ENCODE data around the gene ST3GAL3.

The ST3GAL3 gene

DNA sequence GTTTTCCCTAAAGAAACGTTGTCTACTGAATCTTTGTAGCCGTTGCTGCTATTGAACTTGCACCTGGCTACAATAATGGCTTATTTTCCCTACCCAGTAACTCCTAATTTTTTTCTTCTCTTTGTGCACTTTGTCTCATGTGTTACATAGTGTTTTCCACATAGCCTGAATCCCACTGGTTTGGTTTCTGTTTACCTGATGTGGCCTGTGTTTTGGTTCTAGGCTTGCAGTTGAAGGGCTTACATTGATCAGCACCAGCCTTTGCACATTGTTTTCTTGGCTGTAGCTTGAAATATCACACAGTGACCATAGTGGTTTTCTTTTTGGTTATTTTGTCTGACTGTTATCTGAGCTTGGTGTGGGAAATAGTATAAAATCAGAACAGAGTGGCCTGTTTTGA lies 29.5 kb downstream of the ST3GAL3 start:
- DNase-seq (ENCODE audit: low read depth), result no peak
- no peak overlapping the region for H3K4me3 ChIP-seq (ENCODE audit: low read depth, low read length)

GRCh38 chr1:43742026-43742425 lies 34.7 kb downstream of the ST3GAL3 start:
- H3K4me3 ChIP-seq (ENCODE audit: low read depth, low read length), result no peak overlapping the region
- no peak for DNase-seq (ENCODE audit: low read depth)

DNA sequence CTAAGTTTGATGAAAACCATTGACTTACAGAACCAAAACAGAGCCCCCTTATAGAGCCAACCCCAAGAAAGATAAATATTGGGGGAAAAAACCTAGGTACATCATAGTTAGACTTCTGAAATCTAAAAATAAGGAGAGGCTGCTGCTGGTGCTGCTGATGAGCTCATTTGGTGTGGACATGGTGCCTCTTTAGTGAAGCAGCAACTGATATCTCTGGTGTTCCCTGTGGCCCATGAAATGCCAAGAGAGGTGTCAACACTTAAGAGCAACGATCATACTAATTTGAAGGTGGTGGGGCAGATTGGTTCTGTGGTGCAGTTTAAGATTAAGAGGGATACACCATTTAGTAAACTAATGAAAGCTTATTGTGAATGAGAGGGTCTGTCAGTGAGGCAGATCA lies 35.9 kb downstream of the ST3GAL3 start:
- no peak overlapping the region for H3K4me3 ChIP-seq (ENCODE audit: low read depth, low read length)
- DNase-seq (ENCODE audit: low read depth), result no peak

DNA sequence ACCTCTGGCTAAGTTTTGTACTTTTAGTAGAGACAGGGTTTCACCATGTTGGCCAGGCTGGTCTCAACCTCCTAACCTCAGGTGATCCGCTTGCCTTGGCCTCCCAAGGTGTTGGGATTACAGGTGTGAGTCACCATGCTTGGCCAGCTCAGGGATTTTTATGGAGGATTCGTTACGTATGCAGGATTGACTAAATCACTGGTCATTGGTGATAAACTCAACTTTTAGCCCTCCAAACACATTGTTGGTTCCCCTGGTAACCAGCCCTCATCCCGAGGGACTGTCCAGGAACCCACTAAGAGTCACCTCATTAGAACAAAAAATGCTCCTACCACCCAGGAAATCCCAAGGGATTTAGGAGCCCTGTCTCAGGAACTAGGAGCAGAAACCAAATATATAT lies 40.4 kb downstream of the ST3GAL3 start:
- no peak overlapping the region for H3K4me3 ChIP-seq (ENCODE audit: low read depth, low read length)
- no peak for DNase-seq (ENCODE audit: low read depth)

GRCh38 chr1:43750083-43750482 lies 42.7 kb downstream of the ST3GAL3 start:
- H3K4me3 ChIP-seq (ENCODE audit: low read depth, low read length), result no peak overlapping the region
- no peak for DNase-seq (ENCODE audit: low read depth)

- H3K4me3 ChIP-seq (ENCODE audit: low read depth, low read length), result no peak overlapping the region
- no peak for DNase-seq (ENCODE audit: low read depth)
Observed at GRCh38 chr1:43753422-43753821, 46.1 kb downstream of the ST3GAL3 start.

- H3K4me3 ChIP-seq (ENCODE audit: low read depth, low read length), result no peak overlapping the region
- no peak for DNase-seq (ENCODE audit: low read depth)
Observed at GRCh38 chr1:43754892-43755291, 47.6 kb downstream of the ST3GAL3 start.

DNA sequence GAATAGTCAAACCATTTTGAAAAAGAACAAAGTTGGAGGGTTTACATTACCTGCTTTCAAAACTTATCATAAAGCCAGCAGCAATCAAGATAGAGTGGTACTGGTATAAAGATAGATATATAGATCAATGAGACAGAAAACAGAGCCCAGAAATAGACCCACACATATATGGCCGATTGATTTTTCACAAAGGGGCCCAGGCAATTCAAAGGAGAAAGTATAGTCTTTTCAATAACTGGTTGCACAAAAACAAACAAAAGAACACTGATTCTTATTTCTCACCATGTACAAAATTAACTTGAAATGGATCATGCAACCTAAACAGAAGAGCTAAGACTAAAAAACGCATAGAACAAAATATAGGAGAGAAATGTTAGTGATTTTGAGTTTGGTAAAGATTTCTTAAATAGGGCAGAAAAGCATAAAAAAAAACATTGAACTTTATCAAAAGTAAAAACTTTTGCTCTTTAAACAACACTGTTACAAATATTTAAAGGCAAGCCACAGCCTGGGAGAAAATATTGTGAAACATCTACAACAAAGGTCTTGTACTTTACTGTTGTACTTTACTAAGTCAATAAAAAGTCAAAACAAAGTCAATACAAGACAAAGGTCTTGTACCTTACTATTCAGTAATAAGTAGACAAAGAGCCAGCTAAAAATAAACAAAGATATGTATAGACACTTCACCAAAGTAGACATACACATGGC lies 50.2 kb downstream of the ST3GAL3 start:
- DNase-seq (ENCODE audit: low read depth), result no peak
- no peak overlapping the region for H3K4me3 ChIP-seq (ENCODE audit: low read depth, low read length)

- no peak overlapping the region for H3K4me3 ChIP-seq (ENCODE audit: low read depth, low read length)
- DNase-seq (ENCODE audit: low read depth), result no peak
Observed at GRCh38 chr1:43760745-43761317, 53.5 kb downstream of the ST3GAL3 start.

GRCh38 chr1:43763497-43763973 lies 56.2 kb downstream of the ST3GAL3 start:
- no peak overlapping the region for H3K4me3 ChIP-seq (ENCODE audit: low read depth, low read length)
- DNase-seq (ENCODE audit: low read depth), result peak; percentile 69

DNA sequence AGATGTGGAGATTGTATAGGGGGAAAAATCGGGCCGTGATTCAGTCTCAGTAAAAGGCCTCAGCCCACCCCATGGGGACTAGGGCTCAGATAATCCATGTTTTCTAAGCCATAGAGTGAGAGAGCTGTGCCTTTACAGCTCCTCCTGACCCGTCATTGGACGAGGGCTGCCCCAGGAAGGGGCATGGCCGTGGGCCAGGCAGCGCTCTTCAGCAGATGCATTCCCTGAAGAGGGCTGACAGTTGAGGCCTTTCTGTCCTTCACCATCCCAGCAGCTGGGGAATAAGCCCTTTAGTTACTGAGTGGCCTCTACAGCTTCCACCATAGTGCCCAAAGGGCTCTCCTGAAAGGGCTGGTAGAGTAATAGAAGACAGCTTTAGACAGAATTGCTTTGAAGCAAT lies 57.2 kb downstream of the ST3GAL3 start:
- no peak overlapping the region for H3K4me3 ChIP-seq (ENCODE audit: low read depth, low read length)
- no peak for DNase-seq (ENCODE audit: low read depth)

DNA sequence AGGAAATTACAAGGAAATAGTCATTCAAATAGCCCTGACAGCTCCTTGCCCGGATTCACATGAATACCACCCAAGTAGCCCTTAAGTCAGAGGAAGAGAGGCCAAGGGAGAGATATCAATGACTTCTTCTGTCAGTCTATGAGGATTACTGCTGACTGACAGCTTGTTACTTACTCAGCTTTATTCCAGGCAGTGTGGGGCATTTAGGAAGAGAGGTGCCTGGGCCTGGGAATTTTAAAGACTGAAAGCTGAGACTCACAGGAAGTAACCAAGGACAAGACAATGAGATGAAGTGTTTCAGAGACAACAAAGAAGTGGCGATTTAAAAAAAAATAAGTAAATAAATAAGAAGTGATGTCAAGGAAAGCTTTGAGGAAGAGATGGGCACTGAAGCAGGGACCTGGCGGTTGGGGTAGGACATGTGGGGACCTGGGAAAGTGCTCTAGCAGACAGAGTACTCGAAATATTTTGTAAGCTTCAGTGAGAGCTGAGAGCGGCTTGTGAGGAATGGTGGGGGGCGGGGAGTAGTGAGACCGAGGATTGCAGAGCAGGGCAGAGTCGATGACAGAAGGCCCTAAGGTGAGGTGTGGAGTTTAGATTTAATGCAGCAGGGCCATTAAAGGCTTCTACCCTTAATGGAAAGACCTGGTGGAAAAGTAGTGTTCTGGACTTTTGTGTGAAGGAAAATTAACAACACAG lies 58.9 kb downstream of the ST3GAL3 start:
- H3K4me3 ChIP-seq (ENCODE audit: low read depth, low read length), result no peak overlapping the region
- DNase-seq (ENCODE audit: low read depth), result no peak

GRCh38 chr1:43766818-43767525 lies 59.6 kb downstream of the ST3GAL3 start:
- H3K4me3 ChIP-seq (ENCODE audit: low read depth, low read length), result no peak overlapping the region
- DNase-seq (ENCODE audit: low read depth), result peak; percentile 31

- H3K4me3 ChIP-seq (ENCODE audit: low read depth, low read length), result no peak overlapping the region
- DNase-seq (ENCODE audit: low read depth), result no peak
Observed at GRCh38 chr1:43768168-43768567, 60.8 kb downstream of the ST3GAL3 start.

GRCh38 chr1:43769350-43769908 lies 62.1 kb downstream of the ST3GAL3 start:
- no peak overlapping the region for H3K4me3 ChIP-seq (ENCODE audit: low read depth, low read length)
- no peak for DNase-seq (ENCODE audit: low read depth)

GRCh38 chr1:43770111-43770510 lies 62.8 kb downstream of the ST3GAL3 start:
- no peak for DNase-seq (ENCODE audit: low read depth)
- H3K4me3 ChIP-seq (ENCODE audit: low read depth, low read length), result no peak overlapping the region

DNA sequence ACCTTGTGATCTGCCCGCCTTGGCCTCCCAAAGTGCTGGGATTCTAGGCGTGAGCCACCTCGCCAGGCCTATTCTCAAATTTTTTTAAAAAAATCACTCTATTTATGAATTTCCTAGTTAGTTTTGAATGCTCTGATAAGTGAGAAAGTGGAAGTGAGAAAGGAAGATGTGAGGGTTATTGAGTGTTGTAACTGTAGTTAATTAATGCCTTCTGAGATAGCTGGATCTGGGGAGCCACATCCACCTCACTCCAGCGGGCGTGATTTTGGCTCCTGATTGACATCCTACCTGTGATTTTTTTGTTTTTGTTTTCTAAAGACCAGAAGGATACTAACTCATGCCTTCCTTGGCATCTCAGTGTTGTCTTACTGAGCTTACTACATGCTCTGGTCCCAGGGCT lies 65.6 kb downstream of the ST3GAL3 start:
- no peak for DNase-seq (ENCODE audit: low read depth)
- H3K4me3 ChIP-seq (ENCODE audit: low read depth, low read length), result no peak overlapping the region

DNA sequence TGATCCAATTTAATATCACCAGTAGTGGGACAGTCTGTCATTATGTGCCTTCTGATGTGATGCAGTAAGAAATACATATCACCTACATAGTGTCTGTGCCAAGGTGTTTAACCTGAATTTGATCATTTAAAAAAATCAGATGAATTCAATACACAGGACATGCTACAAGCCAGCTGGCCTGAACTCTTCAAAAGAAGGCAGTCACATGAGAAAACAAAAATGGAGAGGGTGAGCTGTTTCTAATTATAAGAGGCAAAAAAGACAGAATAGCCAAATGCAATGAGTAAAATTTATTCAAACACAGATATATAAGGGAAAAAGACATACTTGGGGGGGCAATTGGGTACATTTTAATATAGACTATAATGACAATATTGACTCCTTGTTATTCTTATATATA lies 66.5 kb downstream of the ST3GAL3 start:
- no peak for DNase-seq (ENCODE audit: low read depth)

GRCh38 chr1:43774359-43774758 lies 67.0 kb downstream of the ST3GAL3 start:
- peak; percentile 54 for DNase-seq (ENCODE audit: low read depth)
- H3K4me3 ChIP-seq (ENCODE audit: low read depth, low read length), result no peak overlapping the region

More for the DNA sequence above, 66.5 kb downstream of the ST3GAL3 start:
- H3K4me3 ChIP-seq (ENCODE audit: low read depth, low read length), result no peak overlapping the region

Measured in skeletal muscle cell (primary cell).